Liver (tissue), 9 donors: ENCODE data around the gene EXOG. TPM values are rescaled to one million over a fixed set of nuclear protein-coding genes. Genes with fewer than 3 reads are reported as not detected.

Experiments
- DNase-seq: peaks from one replicate; pipeline ENCODE4 v3.0.0-alpha.2; 2017; ENCODE audit warnings: low spot score
- H3K27ac ChIP-seq, 2 donors: one replicate each; pipeline ENCODE4 v1.7.0; 2013; ENCODE audit warnings: inconsistent platforms in 2 of 2, low read length in 2 of 2, control low read depth in 1 of 2, low read depth in 1 of 2, mild to moderate bottlenecking in 1 of 2
- H3K27me3 ChIP-seq, 4 donors: one replicate each; pipeline versions ENCODE4 v1.6.1 to v1.7.0; 2013; ENCODE audit warnings: low read length in 3 of 4, inconsistent platforms in 1 of 4, mild to moderate bottlenecking in 1 of 4, moderate library complexity in 1 of 4; ENCODE audit not compliant: control insufficient read depth in 4 of 4, insufficient read depth in 4 of 4
- H3K36me3 ChIP-seq, 4 donors: one replicate each; pipeline versions ENCODE4 v1.6.1 to v1.7.0; 2013; ENCODE audit warnings: low read length in 3 of 4, mild to moderate bottlenecking in 3 of 4, low read depth in 1 of 4, moderate library complexity in 1 of 4; ENCODE audit not compliant: control insufficient read depth in 4 of 4, insufficient read depth in 3 of 4
- H3K4me1 ChIP-seq, 4 donors: one replicate each; pipeline versions ENCODE4 v1.6.1 to v1.7.0; 2013; ENCODE audit warnings: low read length in 3 of 4, mild to moderate bottlenecking in 3 of 4, moderate library complexity in 1 of 4; ENCODE audit not compliant: control insufficient read depth in 4 of 4, insufficient read depth in 4 of 4
- H3K4me3 ChIP-seq, 3 donors: one replicate each; pipeline versions ENCODE4 v1.6.1 to v1.7.0; 2013; ENCODE audit warnings: low read length in 3 of 3, control low read depth in 1 of 3, low read depth in 1 of 3, mild to moderate bottlenecking in 1 of 3
- H3K9ac ChIP-seq, 2 donors: one replicate each; pipeline ENCODE4 v1.7.0; 2013; ENCODE audit warnings: low read length in 2 of 2, mild to moderate bottlenecking in 2 of 2, moderate library complexity in 2 of 2, control low read depth in 1 of 2, low read depth in 1 of 2
- H3K9me3 ChIP-seq, 4 donors: one replicate each; pipeline versions ENCODE4 v1.6.1 to v1.7.0; 2013; ENCODE audit warnings: low read length in 3 of 4; ENCODE audit not compliant: control insufficient read depth in 4 of 4
- CTCF ChIP-seq: fragments of 150-350 bp; IDR thresholded peaks from 2 replicates; pipeline ENCODE4 v1.5.1; 2017; ENCODE audit warnings: improper control_type of control experiment, low read depth, low read length; ENCODE audit not compliant: missing input control
- EGR1 ChIP-seq, 2 donors: IDR thresholded peaks; 2 replicates each; pipeline ENCODE4 v1.6.1; 2016 to 2018; ENCODE audit warnings: antibody characterized with exemption in 2 of 2, low read depth in 2 of 2
- FOXA1 ChIP-seq: IDR thresholded peaks from 2 replicates; pipeline ENCODE4 v1.6.1; 2016; ENCODE audit warnings: antibody characterized with exemption
- FOXA2 ChIP-seq: IDR thresholded peaks from 2 replicates; pipeline ENCODE4 v1.6.1; 2016; ENCODE audit warnings: antibody characterized with exemption
- GABPA ChIP-seq, 2 donors: IDR thresholded peaks in 1 of 2; conservative IDR thresholded peaks in 1 of 2; 2 replicates each; pipeline ENCODE4 v1.6.1; 2016; ENCODE audit warnings: antibody characterized with exemption in 2 of 2, mild to moderate bottlenecking in 1 of 2, moderate library complexity in 1 of 2
- HNF4A ChIP-seq, 2 donors: conservative IDR thresholded peaks; 2 replicates each; pipeline ENCODE4 v1.6.1; 2016; ENCODE audit warnings: antibody characterized with exemption in 2 of 2, mild to moderate bottlenecking in 2 of 2
- HNF4G ChIP-seq: IDR thresholded peaks from 2 replicates; pipeline ENCODE4 v1.6.1; 2016; ENCODE audit warnings: antibody characterized with exemption
- JUND ChIP-seq, 2 donors: IDR thresholded peaks; 2 replicates each; pipeline ENCODE4 v1.6.1; 2016; ENCODE audit warnings: antibody characterized with exemption in 2 of 2
- MAX ChIP-seq: IDR thresholded peaks from 2 replicates; pipeline ENCODE4 v1.6.1; 2016; ENCODE audit warnings: antibody characterized with exemption
- NR2F2 ChIP-seq: IDR thresholded peaks from 2 replicates; pipeline ENCODE4 v1.6.1; 2016; ENCODE audit warnings: antibody characterized with exemption
- RAD21 ChIP-seq, 2 donors: IDR thresholded peaks; 2 replicates each; pipeline ENCODE4 v1.6.1; 2016; ENCODE audit warnings: antibody characterized with exemption in 2 of 2, mild to moderate bottlenecking in 2 of 2
- REST ChIP-seq: IDR thresholded peaks from 2 replicates; pipeline ENCODE4 v1.6.1; 2016; ENCODE audit warnings: antibody characterized with exemption, mild to moderate bottlenecking
- RXRA ChIP-seq, 2 donors: IDR thresholded peaks; 2 replicates each; pipeline ENCODE4 v1.6.1; 2017 to 2018; ENCODE audit warnings: antibody characterized with exemption in 2 of 2, mild to moderate bottlenecking in 1 of 2
- SP1 ChIP-seq: IDR thresholded peaks from 2 replicates; pipeline ENCODE4 v1.6.1; 2018; ENCODE audit warnings: antibody characterized with exemption, mild to moderate bottlenecking
- TAF1 ChIP-seq: conservative IDR thresholded peaks from 2 replicates; pipeline ENCODE4 v1.6.1; 2016; ENCODE audit warnings: antibody characterized with exemption, mild to moderate bottlenecking
- YY1 ChIP-seq: IDR thresholded peaks from 2 replicates; pipeline ENCODE4 v1.6.1; 2016; ENCODE audit warnings: antibody characterized with exemption, mild to moderate bottlenecking
- ZBTB33 ChIP-seq: IDR thresholded peaks from 2 replicates; pipeline ENCODE4 v1.6.1; 2016; ENCODE audit warnings: antibody characterized with exemption
- WGBS: extraction: QIAGEN DNeasy Blood & Tissue Kit; methylation state at CpG from one replicate; pipeline ENCODE4 v1.1.7; 2013; 5-methylcytosine and 5-hydroxymethylcytosine counted together
- polyA plus RNA-seq, 2 donors: library from polyadenylated mRNA; stranded (reverse) in 1 of 2; unstranded in 1 of 2; fragments of 200-250 nt in 1 of 2; fragments of >200 nt in 1 of 2; fragmentation: Nextera tagmentation in 1 of 2; extraction: Ambion mirVana in 1 of 2; gene quantifications; one replicate each; pipeline versions ENCODE4 v1.2.1 to v1.2.3, GENCODE V29; 2013 to 2015
- total RNA-seq, 2 donors: library from RNA; depleted of rRNA; stranded (reverse); fragments of >200 nt; gene quantifications; one replicate each; pipeline ENCODE4 v1.2.3, GENCODE V29; 2014
- donor health status: healthy.
- donor health status: healthy.
- donor health status: healthy.
- donor health status: healthy.
- donor health status: healthy.

EXOG gene
- total and polyA plus RNA-seq, 4 donors, result 2.1 to 4.4 (median 3.9) TPM

GRCh38 chr3:38526792-38527191 lies 30.7 kb downstream of the EXOG start:
- no peak for DNase-seq
- no peak overlapping the region for H3K27ac ChIP-seq
- no peak overlapping the region for H3K4me3 ChIP-seq
- no peak for TF ChIP-seq NR2F2
- TF ChIP-seq ZBTB33, result no peak
- H3K4me1 ChIP-seq, result no peaks in the 10 kb centered on the region
- no peaks in the 10 kb centered on the region for H3K27me3 ChIP-seq
- H3K9ac ChIP-seq, result no peak overlapping the region
- peaks cover 0 to 7% (median 3%) of the 10 kb centered on the region in 4 donors for H3K36me3 ChIP-seq
- H3K9me3 ChIP-seq, result no peaks in the 10 kb centered on the region
- WGBS, result 99% methylated on average over 14 of the region's 14 CpGs

- TF ChIP-seq YY1 (no peak), NR2F2 (no peak), EGR1 (IDR thresholded peaks at IDR 0.05; ENCODE audit: low read depth in 2 of 2) (no peak), FOXA2 (no peak), MAX (no peak), GABPA (IDR thresholded peaks at IDR 0.05 in 1 of 2, conservative IDR thresholded peaks at IDR 0.05 in 1 of 2) (no peak), RAD21 (IDR thresholded peaks at IDR 0.05) (no peak), TAF1 (no peak), JUND (IDR thresholded peaks at IDR 0.05) (no peak), FOXA1 (no peak)
- H3K4me1 ChIP-seq, result no peaks in the 10 kb centered on the region
- H3K9ac ChIP-seq, result no peak overlapping the region
- 91% methylated on average over 1 of the region's 1 CpG for WGBS
- no peaks in the 10 kb centered on the region for H3K27me3 ChIP-seq
- no peaks in the 10 kb centered on the region for H3K9me3 ChIP-seq
- DNase-seq, result no peak
- no peak overlapping the region for H3K4me3 ChIP-seq
- peaks cover 0 to 7% (median 3%) of the 10 kb centered on the region in 4 donors for H3K36me3 ChIP-seq
- H3K27ac ChIP-seq, result no peak overlapping the region
Measured at GRCh38 chr3:38528457-38528856, 32.3 kb downstream of the EXOG start.

GRCh38 chr3:38532529-38532928 lies 36.4 kb downstream of the EXOG start:
- H3K4me1 ChIP-seq, result no peaks in the 10 kb centered on the region
- H3K9me3 ChIP-seq, result peaks cover 0 to 2% (median 0%) of the 10 kb centered on the region in 4 donors
- H3K27ac ChIP-seq, result no peak overlapping the region
- H3K36me3 ChIP-seq, result peaks cover 0 to 3% (median 0%) of the 10 kb centered on the region in 4 donors
- no peak for DNase-seq
- H3K9ac ChIP-seq, result no peak overlapping the region
- H3K27me3 ChIP-seq, result no peaks in the 10 kb centered on the region
- H3K4me3 ChIP-seq, result no peak overlapping the region
- 81% methylated on average over 3 of the region's 3 CpGs for WGBS
- no peak for TF ChIP-seq ZBTB33
- TF ChIP-seq FOXA2, result no peak
- TF ChIP-seq FOXA1, result no peak
- TF ChIP-seq HNF4G, result no peak
- TF ChIP-seq EGR1 (IDR thresholded peaks at IDR 0.05; ENCODE audit: low read depth in 2 of 2), result no peak
- no peak for TF ChIP-seq SP1
- no peak for TF ChIP-seq NR2F2
- TF ChIP-seq TAF1, result no peak
- no peak for TF ChIP-seq GABPA (IDR thresholded peaks at IDR 0.05 in 1 of 2, conservative IDR thresholded peaks at IDR 0.05 in 1 of 2)
- no peak for TF ChIP-seq RAD21 (IDR thresholded peaks at IDR 0.05)
- TF ChIP-seq YY1, result no peak
- TF ChIP-seq HNF4A (conservative IDR thresholded peaks at IDR 0.05), result no peak
- TF ChIP-seq MAX, result no peak
- TF ChIP-seq RXRA (IDR thresholded peaks at IDR 0.05), result no peak
- TF ChIP-seq CTCF, result no peak
- TF ChIP-seq JUND (IDR thresholded peaks at IDR 0.05), result no peak
- TF ChIP-seq REST, result no peak
